Peyer's patch (tissue), 4 donors: ENCODE data around the gene CAPN5.

Experiments
- CTCF ChIP-seq, 6 experiments: fragments of 450-650 bp in 4 of 6; fragments of 200-600 bp in 2 of 6; sonication (generic) in 1 of 6; IDR thresholded peaks; one replicate each; pipeline ENCODE4 v1.5.1; 2017 to 2019; ENCODE audit warnings: antibody characterized with exemption in 6 of 6, mild to moderate bottlenecking in 3 of 6, moderate library complexity in 1 of 6
- POLR2A ChIP-seq, 2 donors: fragments of 450-650 bp; IDR thresholded peaks; one replicate each; pipeline ENCODE4 v1.5.1; 2017; ENCODE audit warnings: antibody characterized with exemption in 2 of 2, mild to moderate bottlenecking in 2 of 2, moderate library complexity in 2 of 2

- TF ChIP-seq CTCF (IDR thresholded peaks at IDR 0.05): no peak
- TF ChIP-seq POLR2A (IDR thresholded peaks at IDR 0.05): no peak
Measured at GRCh38 chr11:77024745-77025144, 42.0 kb upstream of the CAPN5 start.
